Stimulated activated CD8-positive, alpha-beta memory T cell treated with anti-CD3 and anti-CD28 coated beads, Interleukin-12 subunit alpha, Interleukin-12 subunit beta, amount 100 ng/mL, for 1 hour (primary cell): ENCODE results near the gene BPIFA2.

Experiments
- DNase-seq: peaks from one replicate; pipeline ENCODE4 v3.0.0-alpha.2; 2020; ENCODE audit warnings: low read depth

Gene BPIFA2

DNA sequence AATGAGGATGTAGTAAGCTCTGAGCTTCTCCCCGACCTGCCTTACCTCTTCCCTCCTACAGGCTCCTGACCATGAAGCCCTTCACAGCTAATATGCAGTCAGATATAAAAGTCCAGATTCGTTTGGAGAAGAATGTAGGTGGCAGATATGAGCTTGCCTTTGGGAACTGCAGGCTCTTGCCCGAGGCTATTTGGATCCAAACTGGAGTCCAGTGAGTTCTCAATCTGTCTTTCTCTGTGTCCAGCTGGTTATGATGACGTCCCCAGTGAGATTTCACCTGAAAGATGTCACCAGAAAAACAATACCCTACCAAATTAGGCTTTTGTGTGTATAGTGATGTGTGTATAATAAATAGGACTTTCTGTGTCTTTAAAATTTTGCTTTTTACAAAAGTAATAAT, 34.5 kb downstream of the BPIFA2 start:
- DNase-seq, result no peak

GRCh38 chr20:33203444-33203843, 35.5 kb downstream of the BPIFA2 start:
- no peak for DNase-seq

DNA sequence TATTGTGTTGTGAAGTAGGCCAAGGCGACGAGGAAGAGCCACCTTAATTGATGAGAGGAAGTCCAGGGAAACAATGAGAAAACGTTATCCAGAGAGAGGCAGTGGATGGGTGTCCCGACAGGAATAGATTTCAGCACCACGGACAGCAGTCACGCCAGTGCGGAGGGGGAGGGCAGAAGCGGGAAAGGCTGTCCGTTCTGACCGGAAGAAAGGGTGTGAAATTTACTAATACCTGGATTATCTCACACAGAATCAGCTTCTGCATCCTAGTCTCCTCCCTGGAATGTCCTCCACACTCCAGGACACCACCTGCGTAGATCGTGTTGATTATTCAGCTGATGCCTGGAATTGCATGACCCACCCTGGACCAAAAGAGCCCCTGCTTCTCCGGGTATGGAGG, 41.8 kb downstream of the BPIFA2 start:
- no peak for DNase-seq

DNA sequence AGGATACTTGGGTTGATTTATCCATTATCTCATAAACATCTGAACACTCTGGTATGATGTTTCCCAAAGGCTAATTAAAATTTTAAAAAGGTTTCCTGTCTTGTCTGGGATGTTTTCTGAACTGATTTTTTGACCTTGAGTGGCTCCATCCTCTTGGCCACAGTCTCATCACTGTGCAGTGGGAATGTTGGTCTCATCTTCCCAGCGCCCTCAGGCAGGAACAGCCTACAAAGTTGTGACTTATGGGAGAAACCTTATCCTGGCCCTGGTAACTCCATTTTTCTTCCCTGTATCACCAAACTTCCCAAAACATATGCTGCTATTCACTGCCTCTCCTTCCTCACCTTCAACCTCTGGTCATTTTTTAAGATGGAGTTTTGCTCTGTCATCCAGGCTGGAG, 42.4 kb downstream of the BPIFA2 start:
- no peak for DNase-seq

DNA sequence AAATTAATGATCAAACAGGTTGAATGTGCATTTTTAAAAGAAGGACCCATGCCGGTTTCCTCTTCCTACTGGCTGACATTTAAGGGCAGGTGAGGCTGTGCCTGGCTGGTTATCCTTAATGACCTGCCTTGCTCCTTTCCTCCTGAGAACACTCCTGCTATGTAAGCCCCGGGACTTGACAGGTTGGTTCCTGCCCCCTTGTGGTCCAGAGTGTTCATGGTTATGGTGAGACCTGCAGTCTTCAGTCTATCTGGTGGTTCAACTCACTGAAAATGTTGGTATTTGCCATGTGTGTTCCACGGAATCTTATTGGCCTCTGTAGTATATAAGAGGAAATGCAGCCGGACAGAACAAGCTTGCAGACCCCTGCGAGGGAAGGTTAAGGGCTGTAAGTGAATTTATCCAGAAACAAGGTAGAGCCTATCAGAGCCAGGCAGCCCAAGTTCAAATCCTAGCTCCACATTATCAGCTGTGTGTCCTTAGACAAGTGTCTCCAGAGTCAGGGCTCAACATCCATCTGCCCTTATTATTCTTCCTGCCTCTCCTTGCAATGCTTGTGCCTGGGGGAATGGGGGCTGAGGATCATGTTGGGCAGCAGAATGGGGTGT, 44.0 kb downstream of the BPIFA2 start:
- no peak for DNase-seq

GRCh38 chr20:33217052-33217451, 49.1 kb downstream of the BPIFA2 start, which contains the start of gene BPIFA3:
TSS of gene BPIFA3 (plus strand) at chr20:33217352. CDS start at chr20:33217537, 185 bp downstream.
- DNase-seq, result no peak

- DNase-seq, result no peak
Observed at GRCh38 chr20:33224399-33224798, 56.4 kb downstream of the BPIFA2 start.

DNA sequence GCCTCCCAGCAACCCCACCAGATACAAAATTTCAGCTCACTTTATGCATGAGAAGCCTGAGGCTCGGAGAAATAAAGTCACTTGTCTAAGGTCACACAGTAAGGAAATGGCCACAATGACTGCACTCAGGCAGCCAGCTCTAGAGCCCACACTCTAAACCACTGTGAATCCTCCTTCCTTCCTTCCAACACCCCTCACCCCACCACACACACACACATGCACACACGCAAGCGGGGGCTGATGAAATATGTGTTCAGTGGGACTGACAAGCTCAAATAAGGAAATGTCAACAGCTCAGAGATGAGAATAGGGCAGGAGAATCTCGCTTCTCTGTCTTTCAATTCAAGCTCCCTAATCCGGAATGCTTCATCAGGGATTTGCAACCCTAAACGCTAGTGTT, 61.9 kb downstream of the BPIFA2 start:
- no peak for DNase-seq
